HepG2 (cell line): ENCODE data around the gene CA7. TPM values are rescaled to one million over a fixed set of nuclear protein-coding genes. Genes with fewer than 3 reads are reported as not detected.

Experiments used
- CEBPZ ChIP-seq: IDR thresholded peaks from 2 replicates; pipeline ENCODE4 v1.6.1; 2012; ENCODE audit warnings: low read length, improper control_type of control experiment
- CREB1 ChIP-seq, 2 experiments: fragments of 450-650 bp in 1 of 2; IDR thresholded peaks; 2 replicates each; pipeline ENCODE4 v1.6.1; 2016 to 2017; ENCODE audit warnings: control low read depth in 1 of 2, mild to moderate bottlenecking in 1 of 2, missing compliant biosample characterization in 1 of 2, missing genetic modification characterization in 1 of 2
- FLYWCH1 ChIP-seq: sonication (generic); formaldehyde crosslinking; IDR thresholded peaks from 2 replicates; pipeline ENCODE4 v1.8.1; 2023; ENCODE audit warnings: mild to moderate bottlenecking, missing genetic modification reagents
- GPN1 ChIP-seq: sonication (generic); formaldehyde crosslinking; IDR thresholded peaks from 2 replicates; pipeline ENCODE4 v1.5.1; 2020; ENCODE audit warnings: missing genetic modification reagents, borderline replicate concordance
- JUND ChIP-seq: sonication (generic); formaldehyde crosslinking; IDR thresholded peaks from 2 replicates; pipeline ENCODE4 v1.8.0; 2022; ENCODE audit warnings: mild to moderate bottlenecking, missing genetic modification reagents
- RFX5 ChIP-seq: IDR thresholded peaks from 2 replicates; pipeline ENCODE4 v1.6.1; 2011; ENCODE audit warnings: low read depth, low read length, improper control_type of control experiment
- RORA ChIP-seq: sonication (generic); formaldehyde crosslinking; IDR thresholded peaks from 2 replicates; pipeline ENCODE4 v1.5.0; 2020; ENCODE audit warnings: mild to moderate bottlenecking, missing genetic modification reagents, moderate library complexity
- STAT5B ChIP-seq: sonication (generic); formaldehyde crosslinking; IDR thresholded peaks from 2 replicates; pipeline ENCODE4 v1.4.0; 2020; ENCODE audit warnings: missing genetic modification reagents
- TEAD2 ChIP-seq: sonication (generic); formaldehyde crosslinking; IDR thresholded peaks from 2 replicates; pipeline ENCODE4 v1.9.0; 2021; ENCODE audit warnings: missing genetic modification reagents
- THAP7 ChIP-seq: sonication (generic); formaldehyde crosslinking; IDR thresholded peaks from 2 replicates; pipeline ENCODE4 v1.8.1; 2023; ENCODE audit warnings: mild to moderate bottlenecking, missing genetic modification reagents
- WIZ ChIP-seq: sonication (generic); formaldehyde crosslinking; IDR thresholded peaks from 2 replicates; pipeline ENCODE4 v1.5.1; 2020; ENCODE audit warnings: mild to moderate bottlenecking, missing genetic modification reagents
- XBP1 ChIP-seq: sonication (generic); formaldehyde crosslinking; IDR thresholded peaks from 2 replicates; pipeline ENCODE4 v1.5.0; 2020; ENCODE audit warnings: missing genetic modification reagents
- ZFP36L1 ChIP-seq: sonication (generic); formaldehyde crosslinking; IDR thresholded peaks from 2 replicates; pipeline ENCODE4 v1.8.0; 2022; ENCODE audit warnings: mild to moderate bottlenecking, missing genetic modification reagents, moderate library complexity
- ZFP36L2 ChIP-seq: sonication (generic); formaldehyde crosslinking; IDR thresholded peaks from 2 replicates; pipeline ENCODE4 v1.4.0; 2020; ENCODE audit warnings: missing genetic modification reagents
- ZNF17 ChIP-seq: sonication (generic); formaldehyde crosslinking; IDR thresholded peaks from 2 replicates; pipeline ENCODE4 v1.5.0; 2020; ENCODE audit warnings: mild to moderate bottlenecking, missing genetic modification reagents
- ZNF260 ChIP-seq: sonication (generic); formaldehyde crosslinking; IDR thresholded peaks from 2 replicates; pipeline ENCODE4 v1.4.0; 2020; ENCODE audit warnings: missing genetic modification reagents, low read depth, mild to moderate bottlenecking, borderline replicate concordance
- ZNF382 ChIP-seq: sonication (generic); formaldehyde crosslinking; IDR thresholded peaks from 2 replicates; pipeline ENCODE4 v1.5.0; 2020; ENCODE audit warnings: missing genetic modification reagents, mild to moderate bottlenecking, borderline replicate concordance
- ZSCAN29 ChIP-seq: sonication (generic); formaldehyde crosslinking; conservative IDR thresholded peaks from 2 replicates; pipeline ENCODE4 v1.4.0; 2020; ENCODE audit warnings: mild to moderate bottlenecking, missing genetic modification reagents
- polyA plus RNA-seq, 8 experiments: library from polyadenylated mRNA; depleted of rRNA in 3 of 8; stranded (reverse) in 7 of 8; unstranded in 1 of 8; fragments of >200 nt; fragmentation: Illumina TruSeq in 4 of 8; extraction: Trizol in 4 of 8; gene quantifications; 2 replicates each; pipeline versions ENCODE4 v1.2.1 to v1.2.3, GENCODE V29; 2011 to 2016; ENCODE audit warnings: low read depth in 4 of 8, missing spikeins in 1 of 8, mixed read lengths in 1 of 8; ENCODE audit not compliant: insufficient read depth in 1 of 8
- total RNA-seq, 5 experiments: library from RNA; depleted of rRNA; stranded (reverse); fragments of >200 nt; fragmentation: Illumina TruSeq; extraction: Trizol; gene quantifications; 2 replicates each; pipeline ENCODE4 v1.2.3, GENCODE V29; 2016; ENCODE audit warnings: low read depth in 1 of 5
- TF ChIP-seq, protein P1 (sequence below): IDR thresholded peaks from 2 replicates; pipeline ENCODE4 v1.6.1; 2016; ENCODE audit warnings: low read depth, borderline replicate concordance
- TF ChIP-seq, protein P2 (sequence below): sonication (generic); formaldehyde crosslinking; IDR thresholded peaks from 2 replicates; pipeline ENCODE4 v1.4.0; 2020; ENCODE audit warnings: missing genetic modification reagents

The CA7 gene
- total and polyA plus RNA-seq, 2 of the 13 experiments (the other 11 are each of a cell fraction or from before 2014, with no cell fraction given) = not detected

DNA sequence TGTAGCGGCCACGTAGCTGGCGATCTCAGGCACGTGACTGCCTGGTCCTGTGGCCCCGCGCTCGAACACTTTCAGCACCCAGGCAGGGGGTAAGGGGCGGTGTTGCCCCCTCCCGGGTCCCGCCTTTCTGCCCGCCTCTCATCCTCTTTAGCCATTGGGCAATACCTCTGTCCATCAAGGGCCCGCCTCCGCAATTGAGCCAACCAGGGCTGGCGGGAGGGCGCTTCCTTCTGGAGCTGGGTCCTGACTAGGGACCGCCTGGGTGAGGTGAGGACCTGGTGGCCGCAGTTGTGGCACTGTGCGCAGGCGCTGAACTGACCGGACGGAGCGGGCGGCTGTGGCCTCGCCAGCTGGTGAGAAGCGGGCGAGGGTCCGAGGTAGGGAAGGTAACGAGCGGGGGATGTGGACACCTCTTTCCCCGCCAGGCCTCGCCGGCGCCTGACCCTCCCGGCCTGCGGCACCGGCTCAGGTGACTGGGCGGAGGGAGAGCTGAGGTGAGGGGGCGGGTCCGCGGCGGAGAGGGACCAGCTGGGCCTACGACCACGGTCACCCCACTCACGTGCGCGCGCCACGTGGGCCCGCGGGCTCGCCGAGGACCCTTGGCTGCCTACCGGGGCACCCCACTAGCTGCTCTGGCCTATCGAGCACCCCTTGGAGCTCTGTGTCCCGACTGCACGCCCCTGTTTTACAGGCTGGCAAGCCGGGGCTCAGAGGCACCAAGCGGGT lies 36.2 kb downstream of the CA7 start, which contains the start of gene PDP2 (continued):
- TF ChIP-seq, protein P1, sequence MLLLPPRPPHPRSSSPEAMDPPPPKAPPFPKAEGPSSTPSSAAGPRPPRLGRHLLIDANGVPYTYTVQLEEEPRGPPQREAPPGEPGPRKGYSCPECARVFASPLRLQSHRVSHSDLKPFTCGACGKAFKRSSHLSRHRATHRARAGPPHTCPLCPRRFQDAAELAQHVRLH (CRISPR knock-in tag) = peak; percentile 92; the same call in 1 of the 2 replicates
- TF ChIP-seq ZNF382 (CRISPR knock-in tag) = no peak
- peak; percentile 83; the same call in 1 of the 2 replicates for TF ChIP-seq ZNF17 (CRISPR knock-in tag)
- peak; percentile 84 for TF ChIP-seq ZFP36L1 (CRISPR knock-in tag)
- peak; percentile 42; the same call in 1 of the 2 replicates for TF ChIP-seq CREB1 (IDR thresholded peaks at IDR 0.05)
- TF ChIP-seq CREB1 (CRISPR knock-in tag; IDR thresholded peaks at IDR 0.05) = no peak
- 0 out of 2 replicates have a peak, but pooled peaks have one; percentile 63 for TF ChIP-seq FLYWCH1 (CRISPR knock-in tag)
- 0 out of 2 replicates have a peak, but pooled peaks have one; percentile 92 for TF ChIP-seq ZNF260 (CRISPR knock-in tag)
- peak; percentile 58; the same call in 1 of the 2 replicates for TF ChIP-seq ZSCAN29 (CRISPR knock-in tag)
- TF ChIP-seq, protein P2, sequence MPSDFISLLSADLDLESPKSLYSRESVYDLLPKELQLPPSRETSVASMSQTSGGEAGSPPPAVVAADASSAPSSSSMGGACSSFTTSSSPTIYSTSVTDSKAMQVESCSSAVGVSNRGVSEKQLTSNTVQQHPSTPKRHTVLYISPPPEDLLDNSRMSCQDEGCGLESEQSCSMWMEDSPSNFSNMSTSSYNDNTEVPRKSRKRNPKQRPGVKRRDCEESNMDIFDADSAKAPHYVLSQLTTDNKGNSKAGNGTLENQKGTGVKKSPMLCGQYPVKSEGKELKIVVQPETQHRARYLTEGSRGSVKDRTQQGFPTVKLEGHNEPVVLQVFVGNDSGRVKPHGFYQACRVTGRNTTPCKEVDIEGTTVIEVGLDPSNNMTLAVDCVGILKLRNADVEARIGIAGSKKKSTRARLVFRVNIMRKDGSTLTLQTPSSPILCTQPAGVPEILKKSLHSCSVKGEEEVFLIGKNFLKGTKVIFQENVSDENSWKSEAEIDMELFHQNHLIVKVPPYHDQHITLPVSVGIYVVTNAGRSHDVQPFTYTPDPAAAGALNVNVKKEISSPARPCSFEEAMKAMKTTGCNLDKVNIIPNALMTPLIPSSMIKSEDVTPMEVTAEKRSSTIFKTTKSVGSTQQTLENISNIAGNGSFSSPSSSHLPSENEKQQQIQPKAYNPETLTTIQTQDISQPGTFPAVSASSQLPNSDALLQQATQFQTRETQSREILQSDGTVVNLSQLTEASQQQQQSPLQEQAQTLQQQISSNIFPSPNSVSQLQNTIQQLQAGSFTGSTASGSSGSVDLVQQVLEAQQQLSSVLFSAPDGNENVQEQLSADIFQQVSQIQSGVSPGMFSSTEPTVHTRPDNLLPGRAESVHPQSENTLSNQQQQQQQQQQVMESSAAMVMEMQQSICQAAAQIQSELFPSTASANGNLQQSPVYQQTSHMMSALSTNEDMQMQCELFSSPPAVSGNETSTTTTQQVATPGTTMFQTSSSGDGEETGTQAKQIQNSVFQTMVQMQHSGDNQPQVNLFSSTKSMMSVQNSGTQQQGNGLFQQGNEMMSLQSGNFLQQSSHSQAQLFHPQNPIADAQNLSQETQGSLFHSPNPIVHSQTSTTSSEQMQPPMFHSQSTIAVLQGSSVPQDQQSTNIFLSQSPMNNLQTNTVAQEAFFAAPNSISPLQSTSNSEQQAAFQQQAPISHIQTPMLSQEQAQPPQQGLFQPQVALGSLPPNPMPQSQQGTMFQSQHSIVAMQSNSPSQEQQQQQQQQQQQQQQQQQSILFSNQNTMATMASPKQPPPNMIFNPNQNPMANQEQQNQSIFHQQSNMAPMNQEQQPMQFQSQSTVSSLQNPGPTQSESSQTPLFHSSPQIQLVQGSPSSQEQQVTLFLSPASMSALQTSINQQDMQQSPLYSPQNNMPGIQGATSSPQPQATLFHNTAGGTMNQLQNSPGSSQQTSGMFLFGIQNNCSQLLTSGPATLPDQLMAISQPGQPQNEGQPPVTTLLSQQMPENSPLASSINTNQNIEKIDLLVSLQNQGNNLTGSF = peak; percentile 87
- TF ChIP-seq GPN1 (CRISPR knock-in tag) = peak; percentile 83; the same call in 1 of the 2 replicates
- TF ChIP-seq STAT5B (CRISPR knock-in tag) = no peak
- no peak for TF ChIP-seq RORA (CRISPR knock-in tag)
- peak; percentile 95 for TF ChIP-seq WIZ (CRISPR knock-in tag)
- no peak for TF ChIP-seq CEBPZ
- TF ChIP-seq JUND (CRISPR knock-in tag) = peak; percentile 63; the same call in 1 of the 2 replicates
- TF ChIP-seq TEAD2 (CRISPR knock-in tag) = no peak
- TF ChIP-seq ZFP36L2 (CRISPR knock-in tag) = peak; percentile 25; the same call in 1 of the 2 replicates
- peak; percentile 83; the same call in 1 of the 2 replicates for TF ChIP-seq THAP7 (CRISPR knock-in tag)
- TF ChIP-seq RFX5 = no peak
- TF ChIP-seq XBP1 (CRISPR knock-in tag) = peak; percentile 86
